IMR-90 (cell line): ENCODE results near the gene PDCL3. TPM values are rescaled to one million over a fixed set of nuclear protein-coding genes. Genes with fewer than 3 reads are reported as not detected.

ENCODE experiments used
- ATAC-seq: fragments of 200-7000 bp; cut with Tn5 transposase; 2 replicates; pipeline ENCODE4 v1.9.1; 2020; ENCODE audit warnings: low read depth, mild to moderate bottlenecking, moderate library complexity
- BruUV-seq: library from RNA; stranded (reverse); fragments of 400-500 nt; replicated peaks from 2 replicates; lab custom pipeline; 2021; lab: Mats Ljungman, UMichigan
- CTCF ChIA-PET: fragments of 300-600 bp; formaldehyde crosslinking; extraction: SDS; loops from one replicate; lab custom pipeline; 2021; ENCODE audit warnings: antibody characterized with exemption; lab: Yijun Ruan, JAX
- POLR2A ChIA-PET: fragments of 300-600 bp; sonication (Branson Sonifier 250); formaldehyde crosslinking; loops from one replicate; lab custom pipeline; 2022; ENCODE audit warnings: antibody characterized with exemption; ENCODE audit not compliant: unreplicated experiment; lab: Charles Lee
- DNase-seq: peaks from one replicate; pipeline ENCODE4 v3.0.0; 2013
- H2AFZ ChIP-seq: replicated peaks from 2 replicates; pipeline ENCODE3; 2013; ENCODE audit warnings: low read length, mild to moderate bottlenecking; ENCODE audit not compliant: poor library complexity
- H2AK5ac ChIP-seq: 2 replicates; pipeline ENCODE4 v1.6.1; 2013; ENCODE audit warnings: low read depth, low read length, inconsistent platforms
- H2AK9ac ChIP-seq: replicated peaks from 2 replicates; pipeline ENCODE3; 2013; ENCODE audit warnings: mild to moderate bottlenecking, low read depth, low read length, moderate library complexity; ENCODE audit not compliant: poor library complexity
- H2BK120ac ChIP-seq: 2 replicates; pipeline ENCODE4 v1.6.1; 2013; ENCODE audit warnings: low read depth, low read length, inconsistent platforms
- H2BK15ac ChIP-seq: 3 replicates; pipeline ENCODE4 v1.6.1; 2013; ENCODE audit warnings: low read depth, low read length, inconsistent platforms
- H2BK20ac ChIP-seq: 2 replicates; pipeline ENCODE4 v1.6.1; 2013; ENCODE audit warnings: low read depth, mild to moderate bottlenecking, inconsistent platforms, low read length, moderate library complexity
- H2BK5ac ChIP-seq: 2 replicates; pipeline ENCODE4 v1.6.1; 2013; ENCODE audit warnings: mild to moderate bottlenecking, low read depth, low read length, inconsistent platforms; ENCODE audit not compliant: poor library complexity, severe bottlenecking
- H3K14ac ChIP-seq: replicated peaks from 2 replicates; pipeline ENCODE4 v1.6.1; 2013; ENCODE audit warnings: low read depth, low read length, inconsistent platforms
- H3K18ac ChIP-seq: 2 replicates; pipeline ENCODE4 v1.6.1; 2013; ENCODE audit warnings: low read depth, low read length, control low read depth
- H3K23ac ChIP-seq: 2 replicates; pipeline ENCODE4 v1.6.1; 2013; ENCODE audit warnings: low read depth, low read length, inconsistent platforms
- H3K27ac ChIP-seq: 2 replicates; pipeline ENCODE4 v1.5.1; 2013; ENCODE audit warnings: mild to moderate bottlenecking, control low read depth, low read length; ENCODE audit not compliant: insufficient read depth
- H3K27me3 ChIP-seq: 2 replicates; pipeline ENCODE4 v1.6.1; 2013; ENCODE audit warnings: low read length; ENCODE audit not compliant: control insufficient read depth, insufficient read depth
- H3K36me3 ChIP-seq: 2 replicates; pipeline ENCODE4 v1.6.1; 2013; ENCODE audit warnings: low read length, mixed read lengths; ENCODE audit not compliant: control insufficient read depth, insufficient read depth
- H3K4ac ChIP-seq: 2 replicates; pipeline ENCODE4 v1.6.1; 2013; ENCODE audit warnings: low read depth, low read length, inconsistent platforms
- H3K4me1 ChIP-seq: 2 replicates; pipeline ENCODE4 v1.6.1; 2013; ENCODE audit warnings: low read length, mixed read lengths; ENCODE audit not compliant: control insufficient read depth, insufficient read depth
- H3K4me2 ChIP-seq: 2 replicates; pipeline ENCODE4 v1.6.1; 2013; ENCODE audit warnings: low read depth, mild to moderate bottlenecking, control low read depth, low read length, moderate library complexity
- H3K4me3 ChIP-seq: 2 replicates; pipeline ENCODE4 v1.5.1; 2013; ENCODE audit warnings: low read depth, mild to moderate bottlenecking, control low read depth, low read length, moderate library complexity; ENCODE audit not compliant: insufficient read depth
- H3K56ac ChIP-seq: 2 replicates; pipeline ENCODE4 v1.6.1; 2013; ENCODE audit warnings: low read length, inconsistent platforms; ENCODE audit not compliant: insufficient read depth; ENCODE audit errors: extremely low read depth
- H3K79me1 ChIP-seq, 2 experiments: 2 replicates each; pipeline ENCODE4 v1.6.1; 2013; ENCODE audit warnings: low read length in 2 of 2, inconsistent platforms in 1 of 2, low read depth in 1 of 2
- H3K9ac ChIP-seq: 2 replicates; pipeline ENCODE4 v1.6.1; 2013; ENCODE audit warnings: low read depth, low read length, control low read depth
- H3K9me1 ChIP-seq: 2 replicates; pipeline ENCODE4 v1.6.1; 2013; ENCODE audit warnings: low read length, inconsistent platforms; ENCODE audit not compliant: insufficient read depth
- H3K9me3 ChIP-seq: 2 replicates; pipeline ENCODE4 v1.6.1; 2013; ENCODE audit warnings: low read length; ENCODE audit not compliant: control insufficient read depth, insufficient read depth
- H4K20me1 ChIP-seq: 2 replicates; pipeline ENCODE4 v1.6.1; 2013; ENCODE audit warnings: low read length, inconsistent platforms; ENCODE audit not compliant: insufficient read depth
- H4K5ac ChIP-seq: 2 replicates; pipeline ENCODE4 v1.6.1; 2013; ENCODE audit warnings: mild to moderate bottlenecking, low read depth, low read length, control low read depth
- H4K8ac ChIP-seq, 2 experiments: 2 replicates each; pipeline ENCODE4 v1.6.1; 2013; ENCODE audit warnings: low read depth in 2 of 2, low read length in 2 of 2, control low read depth in 1 of 2, inconsistent platforms in 1 of 2
- H4K91ac ChIP-seq: 2 replicates; pipeline ENCODE4 v1.6.1; 2013; ENCODE audit warnings: low read depth, low read length, inconsistent platforms; ENCODE audit not compliant: insufficient read depth
- BHLHE40 ChIP-seq: fragments of 150-350 bp; IDR thresholded peaks from 2 replicates; pipeline ENCODE4 v1.6.1; 2016; ENCODE audit warnings: mild to moderate bottlenecking, low read depth, low read length
- CHD1 ChIP-seq: IDR thresholded peaks from 2 replicates; pipeline ENCODE4 v1.6.1; 2012; ENCODE audit warnings: low read depth, low read length, improper control_type of control experiment
- MXI1 ChIP-seq: IDR thresholded peaks from 2 replicates; pipeline ENCODE4 v1.6.1; 2012; ENCODE audit warnings: low read depth, mild to moderate bottlenecking, low read length, moderate library complexity, borderline replicate concordance
- POLR2A ChIP-seq: IDR thresholded peaks from 2 replicates; pipeline ENCODE4 v1.6.1; 2012; ENCODE audit warnings: mild to moderate bottlenecking, low read depth, low read length
- RAD21 ChIP-seq: IDR thresholded peaks from 2 replicates; pipeline ENCODE4 v1.6.1; 2012; ENCODE audit warnings: low read length, improper control_type of control experiment
- RFX5 ChIP-seq: IDR thresholded peaks from 2 replicates; pipeline ENCODE4 v1.8.0; 2012; ENCODE audit warnings: low read depth, mild to moderate bottlenecking, low read length, moderate library complexity
- SMC3 ChIP-seq: fragments of 150-350 bp; IDR thresholded peaks from 2 replicates; pipeline ENCODE4 v1.6.1; 2016; ENCODE audit warnings: low read depth, mild to moderate bottlenecking, antibody characterized with exemption, low read length, moderate library complexity
- WGBS, 2 experiments: methylation state at CpG; one replicate each; pipeline versions ENCODE4 v1.1.5 to v1.1.7; 2013; ENCODE audit warnings: missing lambda C conversion rate in 2 of 2; ENCODE audit not compliant: insufficient read length in 1 of 2; ENCODE audit errors: extremely low coverage in 2 of 2; 5-methylcytosine and 5-hydroxymethylcytosine counted together
- dilution Hi-C: fragments of 300-500 bp; cut with HindIII; formaldehyde crosslinking; loops from one replicate; pipeline ENCODE4 v1.14.3; 2018; ENCODE audit warnings: low sequenced_read_pairs; ENCODE audit not compliant: unreplicated experiment
- in situ Hi-C: fragments of 300-500 bp; cut with MboI; formaldehyde crosslinking; loops from 3 replicates; pipeline ENCODE4 v1.14.3; 2019; ENCODE audit warnings: low sequenced_read_pairs, inconsistent platforms, mixed read lengths
- intact Hi-C: fragments of 100-400 bp; cut with micrococcal nuclease; formaldehyde crosslinking; loops from 2 replicates; pipeline ENCODE4 v1.10.0; 2022
- polyA plus RNA-seq, 3 experiments: library from polyadenylated mRNA; depleted of rRNA; stranded (reverse); fragments of >200 nt; gene quantifications; 2 replicates each; pipeline ENCODE4 v1.2.3, GENCODE V29; 2012; ENCODE audit warnings: low replicate concordance in 1 of 3
- total RNA-seq: library from RNA; depleted of rRNA; stranded (reverse); fragments of >200 nt; gene quantifications from 2 replicates; pipeline ENCODE4 v1.2.3, GENCODE V29; 2012
- TF ChIP-seq, protein P1 (sequence below): fragments of 150-350 bp; IDR thresholded peaks from 2 replicates; pipeline ENCODE4 v1.6.1; 2017; ENCODE audit warnings: mild to moderate bottlenecking, antibody characterized with exemption, low read length, low read depth

Gene PDCL3
- total and polyA plus RNA-seq, 2 of the 4 experiments (the other 2 are of a cell fraction): 9.5 to 26.4 TPM

DNA sequence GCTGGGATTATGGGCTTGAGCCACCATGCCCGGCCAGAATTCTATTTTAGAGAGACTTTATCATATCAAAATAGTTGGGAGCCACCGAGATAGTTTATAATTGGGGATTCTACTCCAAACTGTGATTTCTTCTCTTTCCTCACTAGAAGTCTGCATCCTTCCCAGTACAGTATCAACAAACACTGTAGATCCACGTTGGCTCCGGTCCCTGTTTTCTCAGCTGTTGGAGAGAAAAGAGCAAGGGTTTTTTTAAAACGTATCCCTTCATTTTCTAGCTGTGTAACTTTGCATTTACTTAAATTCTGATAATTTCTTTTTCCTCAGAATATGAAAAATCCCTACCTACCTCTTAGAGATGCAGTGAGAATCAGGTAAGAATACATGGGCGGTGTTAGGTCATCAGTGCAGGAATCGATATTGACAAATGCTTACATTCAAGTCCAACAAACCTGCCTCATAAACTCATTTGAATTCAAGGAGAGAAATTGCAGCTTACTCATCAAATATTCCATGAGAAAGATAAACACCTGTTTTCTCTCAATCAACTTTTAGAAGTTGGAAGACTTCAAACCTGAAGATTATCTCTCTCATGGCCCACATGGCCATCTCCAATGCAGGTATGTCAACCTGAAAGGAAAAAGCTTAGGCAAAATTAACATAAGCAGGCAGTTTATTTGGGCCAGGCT is 17.7 kb upstream of the PDCL3 start:
- Histone ChIP-seq H3K79me1 (no peaks in the 10 kb centered on the region), H3K4me3 (no peak overlapping the region), H3K36me3 (no peaks in the 10 kb centered on the region), H2BK15ac (no peak overlapping the region), H4K20me1 (no peaks in the 10 kb centered on the region), H2AFZ (no peak overlapping the region), H2BK20ac (no peak overlapping the region), H2BK120ac (no peak overlapping the region), H3K18ac (no peak overlapping the region), H3K9me1 (no peaks in the 10 kb centered on the region), H3K14ac (no peak overlapping the region), H3K9ac (no peak overlapping the region), H4K91ac (no peak overlapping the region), H2BK5ac (no peak overlapping the region), H3K56ac (no peak overlapping the region), H3K4me2 (no peak overlapping the region), H3K27ac (no peak overlapping the region), H3K27me3 (peaks cover 7% of the 10 kb centered on the region), H3K23ac (no peak overlapping the region), H3K4me1 (no peaks in the 10 kb centered on the region), H2AK5ac (no peak overlapping the region), H3K4ac (no peak overlapping the region), H2AK9ac (no peak overlapping the region), H3K9me3 (no peaks in the 10 kb centered on the region; the same call in 1 of the 2 replicates), H4K8ac (no peak overlapping the region), H4K5ac (no peak overlapping the region)
- dilution Hi-C loops: no loop called here
- CTCF ChIA-PET: no interaction called here
- POLR2A ChIA-PET: interaction anchor here (0.6 kb wide), 1 partner anchor 1785 kb away, joined by 3 read pairs; no protein-coding TSS in a partner anchor
- no peak for TF ChIP-seq SMC3
- TF ChIP-seq POLR2A: no peak
- TF ChIP-seq CHD1: no peak
- no peak for TF ChIP-seq BHLHE40
- TF ChIP-seq RFX5: no peak
- no peak for TF ChIP-seq RAD21
- TF ChIP-seq, protein P1, sequence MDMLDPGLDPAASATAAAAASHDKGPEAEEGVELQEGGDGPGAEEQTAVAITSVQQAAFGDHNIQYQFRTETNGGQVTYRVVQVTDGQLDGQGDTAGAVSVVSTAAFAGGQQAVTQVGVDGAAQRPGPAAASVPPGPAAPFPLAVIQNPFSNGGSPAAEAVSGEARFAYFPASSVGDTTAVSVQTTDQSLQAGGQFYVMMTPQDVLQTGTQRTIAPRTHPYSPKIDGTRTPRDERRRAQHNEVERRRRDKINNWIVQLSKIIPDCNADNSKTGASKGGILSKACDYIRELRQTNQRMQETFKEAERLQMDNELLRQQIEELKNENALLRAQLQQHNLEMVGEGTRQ: no peak
- no peak for TF ChIP-seq MXI1
- no peak for DNase-seq
- intact Hi-C loops: no loop called here
- ATAC-seq: no peak
- BruUV-seq: no TSS peak
- in situ Hi-C loops: no loop called here
- no CpG with 5 or more reads among the region's 7 CpGs for WGBS, 2 experiments
